Activated naive CD8-positive, alpha-beta T cell treated with anti-CD3 and anti-CD28 coated beads, Interleukin-2, amount 50 U/mL, for 24 hours (primary cell): ENCODE data around the gene RAB3D.
"Not testable (repeated sequence)": the region's sequence is repeated elsewhere in the genome, so short reads cannot be mapped to it uniquely, and the experiment has no call there.

Experiments
- ATAC-seq: fragments of 150-1000 bp; cut with Tn5 transposase; one replicate; pipeline ENCODE4 v1.10.0; 2021
- DNase-seq: peaks from one replicate; pipeline ENCODE4 v3.0.0; 2021
- H3K27ac Mint-ChIP-seq: one replicate; pipeline ENCODE4 v1.8.0; 2021; ENCODE audit warnings: mild to moderate bottlenecking, mixed read lengths
- H3K27me3 Mint-ChIP-seq: one replicate; pipeline ENCODE4 v1.8.0; 2021; ENCODE audit warnings: mixed read lengths
- H3K36me3 Mint-ChIP-seq: one replicate; pipeline ENCODE4 v1.8.0; 2021; ENCODE audit warnings: low read depth, mixed read lengths
- H3K4me1 Mint-ChIP-seq: one replicate; pipeline ENCODE4 v1.8.0; 2021; ENCODE audit warnings: mixed read lengths
- H3K4me3 Mint-ChIP-seq: one replicate; pipeline ENCODE4 v1.8.0; 2021; ENCODE audit warnings: mild to moderate bottlenecking, moderate library complexity, mixed read lengths
- H3K9me3 Mint-ChIP-seq: one replicate; pipeline ENCODE4 v1.8.0; 2021; ENCODE audit warnings: mixed read lengths

The RAB3D gene

DNA sequence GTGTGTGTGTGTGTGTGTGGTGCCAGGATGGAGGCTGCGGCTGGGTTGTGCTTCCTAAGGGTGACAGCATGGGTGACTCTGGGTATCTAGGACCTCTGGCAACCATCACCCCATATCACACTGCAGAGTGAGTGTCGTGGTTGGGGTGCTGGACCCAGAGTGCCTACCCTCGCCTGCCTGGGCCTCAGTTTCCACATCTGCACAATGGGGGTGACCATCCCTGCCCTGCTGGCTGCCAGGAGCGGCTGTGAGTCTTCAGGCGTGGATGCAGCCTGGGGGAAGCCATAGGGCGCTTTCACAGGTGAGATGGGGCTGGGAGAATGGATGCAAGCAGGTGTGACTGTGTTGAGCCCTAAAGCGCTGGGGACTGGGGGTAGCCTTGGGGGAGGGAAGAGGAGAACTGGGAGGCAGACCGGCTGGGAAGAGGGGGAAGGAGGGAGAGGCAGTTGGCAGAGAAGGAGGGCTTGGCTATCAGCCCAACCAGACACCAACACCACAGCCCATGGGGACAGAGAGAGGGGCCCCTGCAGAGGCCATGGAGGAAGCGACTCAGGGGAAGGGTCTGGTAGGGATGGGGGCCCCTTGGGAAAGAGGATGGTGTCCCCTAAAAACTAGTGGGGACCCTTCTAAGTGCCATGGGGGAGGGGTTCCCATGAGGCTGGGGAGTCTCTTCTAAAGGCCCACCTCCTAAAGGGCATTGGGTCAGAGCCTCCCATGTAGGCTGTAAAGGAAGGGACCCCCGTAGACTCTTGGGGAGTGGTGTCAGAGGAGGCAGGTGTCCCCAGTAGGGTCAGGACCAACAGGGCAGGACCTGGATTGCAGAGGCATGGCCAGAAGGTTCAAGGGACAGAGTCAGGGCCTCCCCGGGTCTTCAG, 17.5 kb upstream of the RAB3D start:
- H3K9me3 Mint-ChIP-seq, result no peaks in the 10 kb centered on the region
- ATAC-seq, result no peak
- H3K36me3 Mint-ChIP-seq, result no peaks in the 10 kb centered on the region
- H3K4me3 Mint-ChIP-seq, result no peak overlapping the region
- peaks cover 6% of the 10 kb centered on the region for H3K27me3 Mint-ChIP-seq
- no peak for DNase-seq
- peaks cover 7% of the 10 kb centered on the region for H3K4me1 Mint-ChIP-seq
- H3K27ac Mint-ChIP-seq, result no peak overlapping the region

DNA sequence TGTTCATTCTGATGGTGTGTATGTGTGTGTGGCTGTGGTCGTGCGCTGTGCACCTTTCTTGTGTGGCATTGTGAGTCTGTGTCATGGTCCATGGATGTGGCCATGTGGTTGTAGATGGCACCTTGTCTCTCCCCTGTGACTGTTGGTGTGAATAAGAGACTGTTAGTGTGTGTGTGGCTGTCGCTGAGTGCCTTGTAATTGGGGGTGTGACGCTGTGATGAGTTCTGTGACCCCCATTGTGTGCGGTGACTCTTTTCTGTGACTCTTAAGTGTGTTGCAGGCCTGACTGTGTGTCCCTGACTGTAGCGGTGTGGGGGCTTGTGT, 16.6 kb upstream of the RAB3D start:
- peaks cover 6% of the 10 kb centered on the region for H3K27me3 Mint-ChIP-seq
- ATAC-seq (no peak), DNase-seq (no peak)
- H3K27ac Mint-ChIP-seq, result peak overlapping the region; percentile 51
- no peaks in the 10 kb centered on the region for H3K9me3 Mint-ChIP-seq
- no peaks in the 10 kb centered on the region for H3K36me3 Mint-ChIP-seq
- peak overlapping the region; percentile 69 for H3K4me3 Mint-ChIP-seq
- H3K4me1 Mint-ChIP-seq, result peaks cover 7% of the 10 kb centered on the region

DNA sequence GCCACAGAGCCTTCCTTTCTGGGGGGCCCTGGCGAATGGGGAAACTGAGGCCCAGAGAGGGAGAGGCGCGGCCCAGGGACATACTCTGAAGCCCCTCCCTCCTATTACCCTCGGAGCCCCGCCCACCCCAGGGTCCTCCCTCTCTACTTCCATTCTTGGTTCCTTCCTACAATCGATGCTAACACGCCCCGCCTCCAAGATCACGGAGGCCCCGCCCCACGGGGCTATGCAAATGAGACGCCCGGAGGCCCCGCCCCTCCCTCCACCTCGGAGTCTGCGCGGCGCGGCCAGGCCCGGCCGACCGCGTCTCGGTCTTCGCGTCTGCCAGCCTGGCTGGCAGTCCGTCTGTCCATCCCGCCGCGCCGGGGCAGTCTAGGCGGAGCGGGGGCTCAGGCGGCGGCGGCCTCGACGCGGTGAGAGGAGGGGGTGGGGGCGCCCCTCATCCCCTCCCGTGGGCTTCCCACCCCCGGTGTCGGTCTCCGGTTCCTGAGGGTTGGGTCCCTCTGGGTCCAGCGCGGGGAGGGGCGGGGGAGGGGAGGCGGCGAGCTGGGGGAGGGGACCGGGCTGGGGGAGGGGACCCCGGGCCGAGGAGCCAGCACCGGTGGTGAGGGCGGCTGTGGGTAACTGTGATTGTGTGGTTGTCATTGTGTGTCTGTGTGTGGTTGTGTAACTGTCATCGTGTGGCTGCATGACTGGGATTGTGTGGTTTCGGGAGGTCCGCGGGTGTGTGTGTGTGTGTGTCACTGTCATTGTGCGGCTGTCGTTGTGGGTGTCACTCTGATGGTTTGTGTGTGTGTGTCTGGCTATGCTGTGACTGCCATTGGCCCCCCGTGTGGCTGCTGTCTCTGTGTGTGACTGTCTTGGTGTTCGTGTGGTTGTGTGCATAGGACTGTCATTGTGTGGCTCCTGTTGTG, 16.0 kb upstream of the RAB3D start, which contains the start of gene PLPPR2:
TSS of gene PLPPR2 (plus strand) at position 273 of the 914 bp plus-strand sequence. CDS start 2,242 bp downstream, outside the sequence.
- Mint-ChIP-seq H3K4me1 (peaks cover 7% of the 10 kb centered on the region), H3K36me3 (no peaks in the 10 kb centered on the region), H3K27me3 (peaks cover 6% of the 10 kb centered on the region), H3K27ac (peak within 1 kb of the TSS; percentile 51), H3K9me3 (no peaks in the 10 kb centered on the region), H3K4me3 (peak within 1 kb of the TSS; percentile 69)
- peak; percentile 77 for ATAC-seq
- DNase-seq, result peak; percentile 86

DNA sequence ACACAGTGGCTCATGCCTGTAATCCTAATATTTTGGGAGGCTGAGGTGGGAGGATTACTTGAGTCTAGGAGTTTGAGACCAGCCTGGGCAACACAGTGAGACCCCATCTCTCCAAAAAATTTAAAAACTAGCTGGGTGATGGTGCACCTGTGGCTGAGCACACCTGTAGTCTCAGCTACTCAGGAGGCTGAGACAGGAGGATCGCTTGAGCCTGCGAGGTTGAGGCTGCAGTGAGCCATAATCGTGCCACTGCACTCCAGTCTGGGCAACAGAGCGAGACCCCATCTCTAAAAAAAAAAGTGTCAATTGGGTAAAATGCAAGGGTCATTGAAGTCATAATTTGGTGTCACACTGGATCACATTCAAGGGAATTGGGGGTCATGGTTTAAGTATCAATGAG, 14.6 kb upstream of the RAB3D start:
- H3K27ac Mint-ChIP-seq, H3K9me3 Mint-ChIP-seq, DNase-seq, ATAC-seq, H3K4me1 Mint-ChIP-seq, H3K4me3 Mint-ChIP-seq, H3K36me3 Mint-ChIP-seq, H3K27me3 Mint-ChIP-seq: not testable (repeated sequence)

DNA sequence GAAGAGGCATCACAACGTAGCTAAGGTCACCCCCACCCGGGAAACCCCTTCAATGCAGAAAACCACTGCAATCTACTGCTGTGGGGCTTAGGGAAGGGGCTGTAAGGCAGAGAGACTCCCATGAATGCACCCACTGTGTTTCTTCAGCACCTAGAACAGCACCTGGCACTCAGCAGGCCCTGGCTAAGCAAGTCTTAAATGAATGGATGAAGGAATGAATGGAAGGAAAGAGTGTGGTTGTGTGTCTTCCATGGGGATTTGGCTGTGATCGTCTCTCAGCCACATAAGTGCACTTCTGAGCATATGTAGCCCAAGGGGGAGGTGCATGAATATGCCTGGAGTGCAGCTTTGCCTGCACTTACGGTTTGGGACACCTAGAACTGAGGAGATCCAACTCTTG, 9.7 kb upstream of the RAB3D start:
- peaks cover 26% of the 10 kb centered on the region for H3K4me1 Mint-ChIP-seq
- no peaks in the 10 kb centered on the region for H3K36me3 Mint-ChIP-seq
- no peaks in the 10 kb centered on the region for H3K27me3 Mint-ChIP-seq
- DNase-seq (no peak), ATAC-seq (no peak)
- peaks cover 4% of the 10 kb centered on the region for H3K9me3 Mint-ChIP-seq
- H3K4me3 Mint-ChIP-seq, result no peak overlapping the region
- no peak overlapping the region for H3K27ac Mint-ChIP-seq

DNA sequence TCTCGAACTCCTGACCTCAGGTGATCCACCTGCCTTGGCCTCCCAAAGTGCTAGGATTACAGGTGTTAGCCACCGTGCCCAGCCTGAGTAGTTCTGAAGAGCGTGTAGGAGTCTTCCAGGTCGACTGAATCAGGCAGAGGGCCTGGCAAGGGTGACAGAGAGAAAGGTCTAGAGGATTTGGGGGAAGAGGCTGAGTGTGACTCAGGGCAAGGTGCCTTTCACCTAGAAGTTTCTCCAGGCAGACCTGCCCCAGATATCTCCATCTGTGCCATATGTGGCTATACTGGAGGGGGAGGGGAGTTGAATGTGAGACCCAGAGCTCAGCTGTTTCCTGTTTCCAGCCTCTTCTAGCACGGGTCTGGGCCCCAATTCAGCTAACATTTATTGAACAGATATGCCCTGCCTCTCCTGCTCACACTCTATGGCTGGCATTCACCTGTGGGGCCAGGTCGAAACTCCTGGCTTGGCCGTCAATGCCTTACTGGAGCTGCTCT, 8.1 kb upstream of the RAB3D start:
- DNase-seq, result no peak
- Mint-ChIP-seq H3K4me1 (peaks cover 27% of the 10 kb centered on the region), H3K27ac (no peak overlapping the region), H3K27me3 (no peaks in the 10 kb centered on the region), H3K9me3 (peaks cover 4% of the 10 kb centered on the region), H3K36me3 (no peaks in the 10 kb centered on the region), H3K4me3 (peak overlapping the region; percentile 93)
- ATAC-seq, result no peak

DNA sequence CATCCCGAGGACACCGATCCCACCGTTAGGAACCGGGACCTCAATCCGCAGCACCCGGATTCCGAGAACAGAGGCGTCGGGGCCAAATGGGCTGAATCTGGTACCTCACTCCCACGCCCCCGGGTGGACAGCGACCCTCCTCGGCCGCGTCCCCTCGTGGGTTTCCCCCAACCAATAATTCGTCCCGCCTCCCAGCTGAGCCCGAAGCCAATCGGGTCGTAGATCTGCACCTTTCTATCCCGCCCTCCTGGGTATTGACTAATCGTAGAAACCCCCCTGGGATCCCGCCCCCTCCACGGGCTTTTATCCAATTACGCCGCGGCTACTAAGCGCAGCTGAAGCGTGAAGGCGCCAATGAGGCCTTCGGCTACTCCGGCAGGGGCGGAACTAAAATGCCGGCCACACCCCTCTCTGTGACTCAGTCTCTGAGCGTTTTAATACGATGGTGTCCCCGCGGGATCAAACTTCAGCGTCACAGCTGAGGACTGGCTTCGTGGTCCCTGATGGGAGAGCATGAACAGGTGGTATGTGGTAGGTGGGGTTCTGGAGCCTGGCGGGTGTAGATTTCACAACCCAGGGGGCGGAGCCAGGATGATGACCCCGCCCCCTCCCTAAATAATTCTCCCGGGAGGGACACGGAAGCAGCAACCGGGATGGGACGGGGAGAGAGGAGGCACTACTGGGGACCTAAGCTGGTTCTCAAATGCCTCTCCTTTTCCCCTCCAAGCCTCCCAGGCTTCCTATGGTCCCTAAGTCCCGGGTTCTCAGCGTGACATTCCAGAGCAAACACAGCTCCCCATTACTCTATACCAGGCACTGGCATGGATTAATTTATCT, 6.9 kb upstream of the RAB3D start, which contains the start of the genes CCDC159 and TMEM205:
TSS of gene CCDC159 (plus strand) at position 416 of the 837 bp plus-strand sequence. CDS start at position 504, 88 bp downstream.
TSS of gene TMEM205 (minus strand) at position 165 of the 837 bp plus-strand sequence. CDS start 649 bp downstream, outside the sequence.
- DNase-seq (peak; percentile 97), ATAC-seq (peak; percentile 98)
- peak within 1 kb of the TSS; percentile 82 for H3K27ac Mint-ChIP-seq
- no peaks in the 10 kb centered on the region for H3K36me3 Mint-ChIP-seq
- no peaks in the 10 kb centered on the region for H3K27me3 Mint-ChIP-seq
- H3K9me3 Mint-ChIP-seq, result peaks cover 4% of the 10 kb centered on the region
- H3K4me1 Mint-ChIP-seq, result peaks cover 27% of the 10 kb centered on the region
- H3K4me3 Mint-ChIP-seq, result peak within 1 kb of the TSS; percentile 93

DNA sequence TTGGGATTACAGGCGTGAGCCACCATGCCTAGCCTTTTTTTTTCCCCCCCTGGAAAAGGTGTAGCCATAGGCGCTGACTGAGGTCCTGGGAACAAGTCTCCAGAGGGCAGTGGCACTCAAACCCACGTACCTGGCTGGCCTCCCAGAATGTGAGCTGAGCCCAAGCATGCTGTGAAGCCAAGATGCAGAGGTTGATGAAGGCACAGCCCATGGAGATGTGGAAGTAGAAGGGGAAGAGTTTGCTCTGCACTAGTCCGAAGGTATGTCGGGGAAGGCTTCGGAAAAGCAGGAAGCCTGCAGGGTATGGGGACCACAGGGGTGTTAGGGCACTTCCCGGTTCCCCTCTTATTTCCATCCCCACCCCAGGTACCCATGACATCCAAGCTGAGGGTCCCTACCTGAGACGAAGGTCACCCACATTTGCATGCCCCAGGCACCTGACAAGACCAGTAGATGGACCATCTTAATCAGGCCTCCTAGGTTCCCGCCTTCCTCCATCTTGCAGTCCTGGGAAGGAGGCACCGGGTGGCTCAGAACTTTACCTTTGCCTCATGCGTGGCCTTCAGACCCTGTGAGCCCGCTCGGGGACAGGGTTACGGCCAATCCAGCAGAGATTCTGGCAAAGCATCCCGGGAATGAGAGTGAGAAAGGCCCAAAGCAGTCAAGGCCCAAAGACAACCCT, 5.8 kb upstream of the RAB3D start:
- no peak for ATAC-seq

DNA sequence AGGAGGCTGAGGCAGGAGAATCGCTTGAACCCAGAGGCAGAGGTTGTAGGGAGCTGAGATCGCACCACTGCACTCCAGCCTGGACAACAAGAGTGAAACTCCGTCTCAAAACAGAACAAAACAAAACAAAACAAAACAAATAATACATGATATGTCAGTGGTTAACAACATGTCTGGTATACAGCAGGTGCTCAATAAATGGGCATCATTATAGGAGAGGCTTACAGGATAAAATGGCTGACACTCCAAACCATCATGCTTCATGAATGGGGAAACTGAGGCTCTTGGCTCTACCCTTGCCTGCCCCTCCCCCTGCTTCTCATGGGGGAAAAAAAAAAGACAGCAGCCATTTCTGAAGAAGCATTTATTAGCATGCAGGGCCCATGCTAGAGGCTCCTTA, 3.0 kb upstream of the RAB3D start:
- Mint-ChIP-seq H3K4me3 (no peak overlapping the region), H3K4me1 (peaks cover 43% of the 10 kb centered on the region), H3K9me3 (no peaks in the 10 kb centered on the region), H3K36me3 (no peaks in the 10 kb centered on the region), H3K27ac (no peak overlapping the region), H3K27me3 (no peaks in the 10 kb centered on the region)
- ATAC-seq, result no peak
- DNase-seq, result no peak

More for the DNA sequence above, 5.8 kb upstream of the RAB3D start:
- DNase-seq, result no peak
- Mint-ChIP-seq H3K4me1 (peaks cover 27% of the 10 kb centered on the region), H3K36me3 (no peaks in the 10 kb centered on the region), H3K27me3 (no peaks in the 10 kb centered on the region), H3K4me3 (peak overlapping the region; percentile 93), H3K9me3 (peaks cover 4% of the 10 kb centered on the region), H3K27ac (peak overlapping the region; percentile 82)

DNA sequence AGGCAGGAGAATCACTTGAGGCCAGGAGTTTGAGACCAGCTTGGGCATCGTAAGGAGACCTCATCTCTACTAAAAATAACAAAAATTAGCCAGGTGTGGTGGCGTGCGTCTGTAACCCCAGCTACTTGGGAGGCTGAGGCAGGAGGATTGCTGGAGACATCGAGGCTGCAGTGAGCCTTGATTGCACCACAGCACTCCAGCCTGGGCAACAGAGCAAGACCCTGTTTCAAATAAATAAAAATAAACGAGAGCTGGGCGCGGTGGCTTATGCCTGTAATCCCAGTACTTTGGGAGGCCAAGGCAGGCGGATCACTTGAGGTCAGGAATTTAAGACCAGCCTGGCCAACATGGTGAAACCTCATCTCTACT, 626 bp upstream of the RAB3D start:
- Mint-ChIP-seq H3K4me3 (peak overlapping the region; percentile 67), H3K4me1 (peaks cover 26% of the 10 kb centered on the region)
- DNase-seq, ATAC-seq, H3K27ac Mint-ChIP-seq, H3K27me3 Mint-ChIP-seq, H3K36me3 Mint-ChIP-seq, H3K9me3 Mint-ChIP-seq: not testable (repeated sequence)

DNA sequence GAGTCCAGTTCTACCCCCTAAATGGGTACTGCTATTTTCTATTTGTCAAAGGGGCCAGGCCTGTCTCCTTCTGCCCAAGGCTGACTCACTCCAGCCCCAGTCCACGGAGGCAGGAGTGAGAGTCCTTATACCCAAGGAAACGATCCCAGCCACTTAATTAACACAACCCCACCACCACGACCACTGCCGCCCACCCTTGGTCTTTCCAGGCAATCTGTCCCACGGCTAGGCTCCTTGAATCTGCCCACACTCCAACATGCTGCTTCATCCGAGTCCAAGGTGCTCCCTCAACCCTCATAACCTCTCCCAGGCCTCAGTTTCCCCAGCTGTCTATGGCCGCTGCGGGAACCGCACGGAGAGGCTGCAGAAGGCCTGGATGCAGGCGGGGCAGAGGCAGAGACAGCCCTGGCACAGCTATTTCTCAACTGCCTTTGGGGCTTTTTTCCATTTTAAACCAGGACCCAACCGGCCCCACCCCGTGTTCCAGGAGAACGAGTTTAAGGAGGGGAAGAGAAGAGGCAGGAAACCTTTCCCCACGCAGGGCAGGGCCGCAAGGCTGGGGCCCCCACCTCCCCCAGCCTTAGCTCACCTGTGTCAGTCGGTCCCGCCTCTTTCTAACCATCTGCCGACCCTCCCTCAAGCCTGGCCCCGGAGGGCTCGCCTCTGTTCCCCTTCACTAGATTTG, 746 bp downstream of the RAB3D start:
- Mint-ChIP-seq H3K27me3 (no peaks in the 10 kb centered on the region), H3K4me3 (peak overlapping the region; percentile 67), H3K4me1 (peaks cover 21% of the 10 kb centered on the region), H3K9me3 (no peaks in the 10 kb centered on the region), H3K36me3 (peaks cover 4% of the 10 kb centered on the region), H3K27ac (no peak overlapping the region)
- ATAC-seq (no peak), DNase-seq (no peak)

DNA sequence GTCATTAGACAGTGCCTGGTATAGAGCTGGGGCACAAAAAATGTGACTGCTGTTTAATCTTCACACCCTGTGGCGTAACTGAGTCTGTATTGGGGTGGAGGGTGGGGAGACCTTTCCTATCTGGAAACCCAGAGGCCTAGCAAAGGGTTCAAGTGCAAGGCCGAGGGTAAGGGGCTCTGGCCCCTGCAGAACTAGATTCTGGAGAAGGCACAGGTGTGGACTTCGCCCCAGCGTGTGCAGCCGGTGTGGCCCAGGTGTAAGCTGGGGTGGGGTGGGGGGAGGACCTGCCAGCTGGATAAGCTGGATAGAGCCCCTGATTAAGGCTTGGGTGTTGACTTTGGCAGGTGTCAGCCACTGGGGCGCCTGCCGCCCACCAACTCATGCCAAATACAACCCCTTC, 1.3 kb downstream of the RAB3D start:
- ATAC-seq (no peak), DNase-seq (no peak)
- H3K27ac Mint-ChIP-seq, result no peak overlapping the region
- peaks cover 4% of the 10 kb centered on the region for H3K36me3 Mint-ChIP-seq
- peaks cover 21% of the 10 kb centered on the region for H3K4me1 Mint-ChIP-seq
- no peak overlapping the region for H3K4me3 Mint-ChIP-seq
- H3K27me3 Mint-ChIP-seq, result no peaks in the 10 kb centered on the region
- no peaks in the 10 kb centered on the region for H3K9me3 Mint-ChIP-seq

DNA sequence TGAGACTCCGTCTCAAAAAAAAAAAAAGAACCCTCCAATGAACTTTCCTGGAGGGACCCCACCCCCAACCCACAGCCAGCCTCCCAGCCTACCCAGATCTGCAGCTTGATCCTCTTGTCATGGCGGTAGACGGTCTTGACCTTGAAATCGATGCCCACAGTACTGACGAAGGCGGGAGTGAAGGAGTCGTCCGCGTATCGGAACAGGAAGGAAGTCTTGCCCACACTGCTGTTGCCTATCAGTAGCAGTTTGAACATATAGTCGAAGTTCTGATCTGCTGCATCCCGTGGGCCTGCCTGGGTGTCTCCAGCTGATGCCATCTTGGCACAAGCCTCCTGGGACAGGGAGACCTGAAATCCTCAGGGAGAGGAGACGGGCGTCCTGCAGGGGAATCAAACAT, 2.4 kb downstream of the RAB3D start:
- Mint-ChIP-seq H3K27ac (no peak overlapping the region), H3K4me3 (no peak overlapping the region), H3K9me3 (no peaks in the 10 kb centered on the region), H3K4me1 (peaks cover 21% of the 10 kb centered on the region), H3K36me3 (peaks cover 4% of the 10 kb centered on the region), H3K27me3 (no peaks in the 10 kb centered on the region)
- no peak for ATAC-seq
- DNase-seq, result no peak
